ENCODE measurements around the gene SHB.

Gene SHB

GRCh38 chr9:38019731-38020130 lies 49.3 kb downstream of the SHB start:
- no peak for DNase-seq (ENCODE audit: low read depth)
- no peak overlapping the region for H3K4me3 ChIP-seq (ENCODE audit: low read depth, low read length)
- TF ChIP-seq CTCF (IDR thresholded peaks at IDR 0.05; ENCODE audit: insufficient read depth, low read depth, low read length, missing control alignments): no peak

GRCh38 chr9:38018958-38019602 lies 49.9 kb downstream of the SHB start:
- DNase-seq (ENCODE audit: low read depth): no peak
- H3K4me3 ChIP-seq (ENCODE audit: low read depth, low read length): no peak overlapping the region
- no peak for TF ChIP-seq CTCF (IDR thresholded peaks at IDR 0.05; ENCODE audit: insufficient read depth, low read depth, low read length, missing control alignments)

- TF ChIP-seq CTCF (IDR thresholded peaks at IDR 0.05; ENCODE audit: insufficient read depth, low read depth, low read length, missing control alignments): no peak
- no peak for DNase-seq (ENCODE audit: low read depth)
- H3K4me3 ChIP-seq (ENCODE audit: low read depth, low read length): no peak overlapping the region
Measured at GRCh38 chr9:38018241-38018957, 50.6 kb downstream of the SHB start.

GRCh38 chr9:38017885-38018186 lies 51.2 kb downstream of the SHB start:
- DNase-seq (ENCODE audit: low read depth): no peak
- no peak overlapping the region for H3K4me3 ChIP-seq (ENCODE audit: low read depth, low read length)
- TF ChIP-seq CTCF (IDR thresholded peaks at IDR 0.05; ENCODE audit: insufficient read depth, low read depth, low read length, missing control alignments): no peak

GRCh38 chr9:38017149-38017884 lies 51.7 kb downstream of the SHB start:
- H3K4me3 ChIP-seq (ENCODE audit: low read depth, low read length): no peak overlapping the region
- no peak for DNase-seq (ENCODE audit: low read depth)
- no peak for TF ChIP-seq CTCF (IDR thresholded peaks at IDR 0.05; ENCODE audit: insufficient read depth, low read depth, low read length, missing control alignments)

- DNase-seq (ENCODE audit: low read depth): no peak
- H3K4me3 ChIP-seq (ENCODE audit: low read depth, low read length): no peak overlapping the region
- no peak for TF ChIP-seq CTCF (IDR thresholded peaks at IDR 0.05; ENCODE audit: insufficient read depth, low read depth, low read length, missing control alignments)
Measured at GRCh38 chr9:38016375-38017135, 52.5 kb downstream of the SHB start.
